OCI-LY3 (cell line): Measurements from ENCODE around the gene RAP1A.
"Not testable (repeated sequence)": the region's sequence is repeated elsewhere in the genome, so short reads cannot be mapped to it uniquely, and the experiment has no call there.

Source experiments
- H2AFZ ChIP-seq: fragments of 200-600, 300-600 bp; shearing (Covaris generic); 2 replicates; pipeline ENCODE4 v1.6.0; 2014; ENCODE audit warnings: antibody characterized with exemption, low read depth, low read length
- H3K27ac ChIP-seq: fragments of 200-600, 300-600 bp; sonication (generic); 2 replicates; pipeline ENCODE4 v1.5.1; 2014; ENCODE audit warnings: mild to moderate bottlenecking, low read length, moderate library complexity, mixed read lengths
- H3K27me3 ChIP-seq: fragments of 200-600, 300-600 bp; sonication (generic); 2 replicates; pipeline ENCODE4 v1.6.1; 2014; ENCODE audit warnings: low read depth, low read length, mixed read lengths
- H3K36me3 ChIP-seq: fragments of 200-600, 300-600 bp; sonication (generic); replicated peaks from 2 replicates; pipeline ENCODE3; 2014; ENCODE audit warnings: low read depth, low read length, mixed read lengths
- H3K4me1 ChIP-seq: fragments of 300-600, 200-600 bp; sonication (generic); 2 replicates; pipeline ENCODE4 v1.6.1; 2014; ENCODE audit warnings: low read length, mixed read lengths
- H3K4me2 ChIP-seq: fragments of 200-600, 300-600 bp; sonication (generic); 2 replicates; pipeline ENCODE4 v1.6.1; 2014; ENCODE audit warnings: low read length, mixed read lengths
- H3K4me3 ChIP-seq: fragments of 300-600, 200-600 bp; sonication (generic); 2 replicates; pipeline ENCODE4 v1.5.1; 2014; ENCODE audit warnings: antibody characterized with exemption, mild to moderate bottlenecking, low read length, moderate library complexity
- H3K79me2 ChIP-seq: fragments of 300-600, 200-600 bp; shearing (Covaris generic); 2 replicates; pipeline ENCODE4 v1.6.1; 2014; ENCODE audit warnings: mild to moderate bottlenecking, low read length, mixed read lengths
- H3K9ac ChIP-seq: fragments of 300-600, 200-600 bp; shearing (Covaris generic); 2 replicates; pipeline ENCODE4 v1.6.0; 2014; ENCODE audit warnings: mild to moderate bottlenecking, low read length, moderate library complexity
- H3K9me3 ChIP-seq: fragments of 200-600, 300-600 bp; shearing (Covaris generic); 2 replicates; pipeline ENCODE4 v1.6.1; 2014; ENCODE audit warnings: low read length, mixed read lengths; ENCODE audit not compliant: insufficient read depth
- H4K20me1 ChIP-seq: fragments of 200-600, 300-600 bp; sonication (generic); 2 replicates; pipeline ENCODE4 v1.6.1; 2016; ENCODE audit warnings: low read length, mixed read lengths; ENCODE audit not compliant: insufficient read depth
- EZH2phosphoT487 ChIP-seq: fragments of 200-600 bp; shearing (Covaris generic); IDR thresholded peaks from 2 replicates; pipeline ENCODE4 v1.6.1; 2018; ENCODE audit warnings: antibody characterized with exemption, mixed run types, low read depth
- TF ChIP-seq, protein P1 (sequence below): fragments of 200-600, 300-600 bp; sonication (generic); IDR thresholded peaks from 2 replicates; pipeline ENCODE4 v1.5.1; 2014; ENCODE audit warnings: antibody characterized with exemption, low read length, low read depth

Gene RAP1A

DNA sequence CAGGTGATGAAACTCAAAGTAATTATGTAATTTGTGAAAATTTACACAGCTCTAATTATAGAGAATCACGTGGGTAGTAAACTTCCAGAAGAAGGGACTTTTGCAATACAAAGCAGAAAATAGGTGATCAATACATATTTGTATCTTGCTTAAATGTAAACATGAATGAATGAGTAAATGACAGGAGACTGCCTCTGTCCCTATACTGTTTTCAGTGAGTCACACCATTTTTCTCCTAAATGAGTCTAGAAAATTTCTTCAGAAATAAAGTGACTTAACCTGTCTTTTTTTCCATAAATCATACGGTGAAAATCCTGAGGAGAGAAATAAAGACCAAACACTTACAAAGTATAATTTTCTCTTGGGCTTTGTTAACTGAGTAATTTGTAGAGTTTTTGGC, 11.9 kb downstream of the RAP1A start:
- peaks cover 81% of the 10 kb centered on the region for H3K4me1 ChIP-seq
- peaks cover 83% of the 10 kb centered on the region for H4K20me1 ChIP-seq
- no peak overlapping the region for H3K4me3 ChIP-seq
- no peaks in the 10 kb centered on the region for H3K9me3 ChIP-seq
- H3K9ac ChIP-seq, result no peak overlapping the region
- H3K79me2 ChIP-seq, result peaks cover 100% of the 10 kb centered on the region
- H3K36me3 ChIP-seq, result peaks cover 15% of the 10 kb centered on the region
- H3K27ac ChIP-seq, result no peak overlapping the region
- H2AFZ ChIP-seq, result no peak overlapping the region
- TF ChIP-seq EZH2phosphoT487, result no peak
- TF ChIP-seq, protein P1, sequence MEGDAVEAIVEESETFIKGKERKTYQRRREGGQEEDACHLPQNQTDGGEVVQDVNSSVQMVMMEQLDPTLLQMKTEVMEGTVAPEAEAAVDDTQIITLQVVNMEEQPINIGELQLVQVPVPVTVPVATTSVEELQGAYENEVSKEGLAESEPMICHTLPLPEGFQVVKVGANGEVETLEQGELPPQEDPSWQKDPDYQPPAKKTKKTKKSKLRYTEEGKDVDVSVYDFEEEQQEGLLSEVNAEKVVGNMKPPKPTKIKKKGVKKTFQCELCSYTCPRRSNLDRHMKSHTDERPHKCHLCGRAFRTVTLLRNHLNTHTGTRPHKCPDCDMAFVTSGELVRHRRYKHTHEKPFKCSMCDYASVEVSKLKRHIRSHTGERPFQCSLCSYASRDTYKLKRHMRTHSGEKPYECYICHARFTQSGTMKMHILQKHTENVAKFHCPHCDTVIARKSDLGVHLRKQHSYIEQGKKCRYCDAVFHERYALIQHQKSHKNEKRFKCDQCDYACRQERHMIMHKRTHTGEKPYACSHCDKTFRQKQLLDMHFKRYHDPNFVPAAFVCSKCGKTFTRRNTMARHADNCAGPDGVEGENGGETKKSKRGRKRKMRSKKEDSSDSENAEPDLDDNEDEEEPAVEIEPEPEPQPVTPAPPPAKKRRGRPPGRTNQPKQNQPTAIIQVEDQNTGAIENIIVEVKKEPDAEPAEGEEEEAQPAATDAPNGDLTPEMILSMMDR, result no peak
- no peaks in the 10 kb centered on the region for H3K27me3 ChIP-seq
- H3K4me2 ChIP-seq, result peak overlapping the region; percentile 64; the same call in 1 of the 2 replicates

DNA sequence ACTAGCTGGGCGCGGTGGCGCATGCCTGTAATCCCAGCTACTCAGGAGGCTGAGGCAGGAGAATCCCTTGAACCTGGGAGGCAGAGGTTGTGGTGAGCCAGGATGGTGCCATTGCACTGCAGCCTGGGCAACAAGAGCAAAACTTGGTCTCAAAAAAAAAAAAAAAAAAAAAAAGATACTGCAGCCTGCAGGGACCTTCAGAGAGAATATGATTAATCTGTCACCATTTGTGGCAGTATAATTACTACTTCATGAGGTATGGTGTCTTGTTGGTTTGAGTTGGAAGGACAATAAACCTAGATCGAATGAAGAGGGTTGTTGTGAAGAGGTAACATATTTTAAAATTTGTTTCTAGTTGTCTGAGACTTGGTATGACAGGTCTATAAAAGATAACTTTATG, 13.2 kb downstream of the RAP1A start:
- H3K27ac ChIP-seq, result peak overlapping the region; percentile 45; the same call in 1 of the 2 replicates
- peaks cover 85% of the 10 kb centered on the region for H4K20me1 ChIP-seq

DNA sequence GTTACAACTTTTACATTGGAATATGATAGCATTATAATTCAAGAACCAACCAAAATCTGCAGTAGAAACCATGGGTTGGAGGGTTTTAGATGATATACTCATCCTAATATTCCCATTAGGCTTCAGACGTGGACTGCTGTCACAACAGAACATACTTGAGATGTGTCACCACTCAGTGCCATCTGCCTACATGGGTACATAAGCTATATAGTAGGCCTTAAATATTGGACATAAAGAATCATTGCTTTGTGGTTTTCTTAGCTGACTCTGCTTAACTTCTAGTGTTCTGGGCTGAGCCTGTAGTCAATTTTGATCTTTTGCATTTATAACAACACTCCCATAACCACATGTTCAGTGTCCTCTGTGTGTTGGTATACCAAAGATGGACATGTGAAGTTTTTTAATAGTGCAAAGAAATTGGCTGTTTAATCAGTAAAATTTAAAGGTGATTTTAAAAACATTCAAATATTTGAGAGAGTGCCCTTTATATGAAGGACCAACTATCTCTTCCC, 14.2 kb downstream of the RAP1A start:
- Histone ChIP-seq H3K27ac (peak overlapping the region; percentile 45), H3K36me3 (peaks cover 15% of the 10 kb centered on the region), H3K9ac (no peak overlapping the region), H2AFZ (no peak overlapping the region), H3K4me3 (no peak overlapping the region), H3K4me1 (peaks cover 73% of the 10 kb centered on the region), H3K9me3 (no peaks in the 10 kb centered on the region), H4K20me1 (peaks cover 84% of the 10 kb centered on the region), H3K4me2 (peak overlapping the region; percentile 55), H3K79me2 (peaks cover 100% of the 10 kb centered on the region), H3K27me3 (no peaks in the 10 kb centered on the region)
- TF ChIP-seq, protein P1, result no peak

More for the DNA sequence above, 13.2 kb downstream of the RAP1A start:
- H3K9ac ChIP-seq, result peak overlapping the region; percentile 15; the same call in 1 of the 2 replicates
- not testable (repeated sequence) for H2AFZ ChIP-seq, H3K9me3 ChIP-seq, H3K27me3 ChIP-seq
- peaks cover 75% of the 10 kb centered on the region for H3K4me1 ChIP-seq
- H3K4me2 ChIP-seq, result peak overlapping the region; percentile 55
- peaks cover 15% of the 10 kb centered on the region for H3K36me3 ChIP-seq
- peaks cover 100% of the 10 kb centered on the region for H3K79me2 ChIP-seq
- H3K4me3 ChIP-seq, result peak overlapping the region; percentile 11; the same call in 1 of the 2 replicates

DNA sequence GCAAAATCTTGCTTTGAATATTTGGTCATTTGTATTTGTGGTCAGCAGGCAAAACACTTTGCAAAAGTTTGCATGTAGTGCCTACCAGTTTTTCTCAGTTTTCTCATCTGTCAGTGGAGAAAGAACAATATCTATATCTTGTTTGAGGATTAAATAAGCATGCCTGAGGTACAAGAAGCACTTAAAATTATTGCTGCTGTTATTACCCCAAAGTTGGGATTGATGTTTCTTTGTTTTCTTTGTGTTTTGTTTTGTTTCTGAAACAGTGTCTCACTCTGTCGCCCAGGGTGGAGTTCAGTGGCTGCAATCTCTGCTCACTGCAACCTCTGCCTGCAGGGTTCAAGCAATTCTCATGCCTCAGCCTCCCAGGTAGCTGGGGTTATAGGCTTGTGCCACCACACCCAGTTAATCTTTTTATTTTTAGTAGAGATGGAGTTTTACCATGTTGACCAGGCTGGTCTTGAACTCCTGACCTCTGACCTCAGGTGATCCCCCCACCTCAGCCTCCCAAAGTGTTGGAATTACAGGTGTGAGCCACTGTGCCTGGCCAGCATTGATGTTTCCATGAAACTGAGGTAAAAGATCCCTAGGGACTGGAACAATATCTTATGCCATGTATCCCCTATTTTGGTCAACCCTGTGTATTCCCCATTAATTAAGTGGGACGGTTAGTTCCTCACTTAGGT, 15.9 kb downstream of the RAP1A start:
- no peak overlapping the region for H3K4me3 ChIP-seq
- peaks cover 56% of the 10 kb centered on the region for H3K4me1 ChIP-seq
- peaks cover 15% of the 10 kb centered on the region for H3K36me3 ChIP-seq
- 0 out of 2 replicates have a peak overlapping the region, but pooled peaks have one; percentile 20 for H3K27ac ChIP-seq
- no peak overlapping the region for H3K9ac ChIP-seq
- no peak overlapping the region for H2AFZ ChIP-seq
- H3K4me2 ChIP-seq, result no peak overlapping the region
- H3K27me3 ChIP-seq, result no peaks in the 10 kb centered on the region
- TF ChIP-seq, protein P1, result no peak
- H3K9me3 ChIP-seq, result no peaks in the 10 kb centered on the region
- peaks cover 100% of the 10 kb centered on the region for H3K79me2 ChIP-seq
- peaks cover 85% of the 10 kb centered on the region for H4K20me1 ChIP-seq
